DND-41 (cell line): ENCODE measurements around the gene AMPD1.

ENCODE experiments used
- ATAC-seq: fragments of 200-7000 bp; cut with Tn5 transposase; 3 replicates; pipeline ENCODE4 v1.9.1; 2021; ENCODE audit warnings: low read depth; ENCODE audit not compliant: insufficient read depth
- DNase-seq: peaks from one replicate; pipeline ENCODE4 v3.0.0-alpha.2; 2020
- H2AFZ ChIP-seq: 2 replicates; pipeline ENCODE4 v1.6.0; 2012; ENCODE audit warnings: low read depth, low read length
- H3K27ac ChIP-seq: 2 replicates; pipeline ENCODE4 v1.5.1; 2012; ENCODE audit warnings: low read length, inconsistent platforms
- H3K27me3 ChIP-seq: fragments of 200-600 bp; sonication (generic); 2 replicates; pipeline ENCODE4 v1.6.0; 2012; ENCODE audit warnings: low read length, mild to moderate bottlenecking, inconsistent platforms; ENCODE audit not compliant: insufficient read depth, poor library complexity
- H3K36me3 ChIP-seq: 2 replicates; pipeline ENCODE4 v1.5.1; 2012; ENCODE audit warnings: low read length, inconsistent platforms; ENCODE audit not compliant: insufficient read depth
- H3K4me1 ChIP-seq: 2 replicates; pipeline ENCODE4 v1.5.1; 2012; ENCODE audit warnings: mild to moderate bottlenecking, low read length; ENCODE audit not compliant: insufficient read depth
- H3K4me2 ChIP-seq: 2 replicates; pipeline ENCODE4 v1.6.0; 2012; ENCODE audit warnings: mild to moderate bottlenecking, moderate library complexity, low read length, inconsistent platforms; ENCODE audit not compliant: insufficient read depth
- H3K4me3 ChIP-seq, 2 experiments: fragments of 200-600 bp in 1 of 2; shearing (Covaris generic) in 1 of 2; 2 replicates each; pipeline ENCODE4 v1.5.1; 2012 to 2016; ENCODE audit warnings: inconsistent platforms in 2 of 2, low read length in 2 of 2, mild to moderate bottlenecking in 2 of 2, low read depth in 1 of 2, moderate library complexity in 1 of 2
- H3K79me2 ChIP-seq: 2 replicates; pipeline ENCODE4 v1.6.0; 2012; ENCODE audit warnings: low read length, inconsistent platforms; ENCODE audit not compliant: insufficient read depth
- H3K9ac ChIP-seq: 2 replicates; pipeline ENCODE4 v1.6.0; 2012; ENCODE audit warnings: low read depth, mild to moderate bottlenecking, inconsistent platforms, low read length, moderate library complexity
- H3K9me3 ChIP-seq: 2 replicates; pipeline ENCODE4 v1.5.1; 2012; ENCODE audit warnings: low read length, moderate library complexity, mild to moderate bottlenecking, inconsistent platforms; ENCODE audit not compliant: insufficient read depth, severe bottlenecking
- H4K20me1 ChIP-seq: 2 replicates; pipeline ENCODE4 v1.6.0; 2012; ENCODE audit warnings: low read length; ENCODE audit not compliant: insufficient read depth
- EZH2 ChIP-seq: IDR thresholded peaks from 3 replicates; pipeline ENCODE4 v1.6.1; 2012; ENCODE audit warnings: borderline replicate concordance, low read depth, mild to moderate bottlenecking, moderate library complexity, low read length, inconsistent platforms; ENCODE audit not compliant: severe bottlenecking
- TF ChIP-seq, protein P1 (sequence below): IDR thresholded peaks from 2 replicates; pipeline ENCODE4 v1.5.1; 2012; ENCODE audit warnings: borderline replicate concordance, low read length, moderate library complexity, mild to moderate bottlenecking; ENCODE audit not compliant: poor library complexity, severe bottlenecking; ENCODE audit errors: extremely low read depth

Gene AMPD1

GRCh38 chr1:114701931-114702330 is 6.6 kb upstream of the AMPD1 start:
- Histone ChIP-seq H3K27me3 (peaks cover 7% of the 10 kb centered on the region), H3K9me3 (no peaks in the 10 kb centered on the region), H3K4me1 (no peaks in the 10 kb centered on the region), H2AFZ (no peak overlapping the region), H3K4me2 (no peak overlapping the region), H3K9ac (no peak overlapping the region), H3K36me3 (peaks cover 11% of the 10 kb centered on the region; the same call in 1 of the 2 replicates), H3K79me2 (no peaks in the 10 kb centered on the region), H3K4me3 (no peak overlapping the region), H3K27ac (no peak overlapping the region), H4K20me1 (no peaks in the 10 kb centered on the region)
- DNase-seq: no peak
- TF ChIP-seq, protein P1, sequence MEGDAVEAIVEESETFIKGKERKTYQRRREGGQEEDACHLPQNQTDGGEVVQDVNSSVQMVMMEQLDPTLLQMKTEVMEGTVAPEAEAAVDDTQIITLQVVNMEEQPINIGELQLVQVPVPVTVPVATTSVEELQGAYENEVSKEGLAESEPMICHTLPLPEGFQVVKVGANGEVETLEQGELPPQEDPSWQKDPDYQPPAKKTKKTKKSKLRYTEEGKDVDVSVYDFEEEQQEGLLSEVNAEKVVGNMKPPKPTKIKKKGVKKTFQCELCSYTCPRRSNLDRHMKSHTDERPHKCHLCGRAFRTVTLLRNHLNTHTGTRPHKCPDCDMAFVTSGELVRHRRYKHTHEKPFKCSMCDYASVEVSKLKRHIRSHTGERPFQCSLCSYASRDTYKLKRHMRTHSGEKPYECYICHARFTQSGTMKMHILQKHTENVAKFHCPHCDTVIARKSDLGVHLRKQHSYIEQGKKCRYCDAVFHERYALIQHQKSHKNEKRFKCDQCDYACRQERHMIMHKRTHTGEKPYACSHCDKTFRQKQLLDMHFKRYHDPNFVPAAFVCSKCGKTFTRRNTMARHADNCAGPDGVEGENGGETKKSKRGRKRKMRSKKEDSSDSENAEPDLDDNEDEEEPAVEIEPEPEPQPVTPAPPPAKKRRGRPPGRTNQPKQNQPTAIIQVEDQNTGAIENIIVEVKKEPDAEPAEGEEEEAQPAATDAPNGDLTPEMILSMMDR: no peak
- TF ChIP-seq EZH2: no peak
- ATAC-seq: no peak

DNA sequence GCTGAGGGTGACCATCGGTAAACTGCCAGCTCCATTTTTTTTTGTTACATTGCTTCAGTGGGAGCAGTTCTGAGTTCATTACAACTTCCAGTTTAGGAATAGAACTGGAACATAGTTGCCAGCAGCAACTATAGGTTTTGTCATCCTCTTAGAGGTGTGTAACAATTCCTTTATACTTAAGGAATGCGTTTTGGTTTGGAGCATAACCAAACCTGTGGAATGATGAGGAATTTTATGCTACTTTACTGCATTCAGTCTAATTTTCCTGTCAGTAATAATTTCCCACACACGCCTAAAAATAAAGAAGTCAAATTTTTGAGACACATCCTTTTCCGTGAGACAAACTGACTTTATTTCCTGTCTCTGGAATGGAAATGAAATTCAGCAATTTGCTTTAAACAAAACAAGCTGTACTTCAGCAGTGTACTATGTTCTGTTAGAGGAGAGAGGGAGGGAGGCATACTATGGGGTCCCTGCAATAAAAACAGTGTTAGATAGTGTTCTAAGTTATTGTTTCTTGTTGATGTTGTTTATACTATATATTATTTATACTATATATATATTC is 4.8 kb upstream of the AMPD1 start:
- Histone ChIP-seq H3K9me3 (no peaks in the 10 kb centered on the region), H3K4me1 (no peaks in the 10 kb centered on the region), H3K79me2 (no peaks in the 10 kb centered on the region), H2AFZ (no peak overlapping the region), H3K27ac (no peak overlapping the region), H3K36me3 (no peaks in the 10 kb centered on the region), H3K9ac (no peak overlapping the region), H3K4me2 (no peak overlapping the region), H4K20me1 (no peaks in the 10 kb centered on the region), H3K4me3 (no peak overlapping the region), H3K27me3 (peaks cover 11% of the 10 kb centered on the region)
- DNase-seq (no peak), ATAC-seq (no peak)
- no peak for TF ChIP-seq EZH2
- TF ChIP-seq, protein P1: no peak

GRCh38 chr1:114696810-114697209 is 1.5 kb upstream of the AMPD1 start:
- no peak for DNase-seq
- H2AFZ ChIP-seq: no peak overlapping the region

More at GRCh38 chr1:114696810-114697209, 1.5 kb upstream of the AMPD1 start:
- TF ChIP-seq, protein P1: no peak
- no peak for TF ChIP-seq EZH2
- Histone ChIP-seq H3K9ac (no peak overlapping the region), H4K20me1 (no peaks in the 10 kb centered on the region), H3K79me2 (no peaks in the 10 kb centered on the region), H3K27me3 (peaks cover 11% of the 10 kb centered on the region), H3K27ac (no peak overlapping the region), H3K4me2 (no peak overlapping the region), H3K9me3 (no peaks in the 10 kb centered on the region), H3K36me3 (no peaks in the 10 kb centered on the region), H3K4me3 (no peak overlapping the region), H3K4me1 (no peaks in the 10 kb centered on the region)
- ATAC-seq: no peak
